CD1c-positive myeloid dendritic cell (primary cell): Measurements from ENCODE around the gene NRXN3.

Experiments
- DNase-seq: peaks from one replicate; pipeline ENCODE4 v3.0.0-alpha.2; 2016; ENCODE audit errors: extremely low spot score

NRXN3 gene

DNA sequence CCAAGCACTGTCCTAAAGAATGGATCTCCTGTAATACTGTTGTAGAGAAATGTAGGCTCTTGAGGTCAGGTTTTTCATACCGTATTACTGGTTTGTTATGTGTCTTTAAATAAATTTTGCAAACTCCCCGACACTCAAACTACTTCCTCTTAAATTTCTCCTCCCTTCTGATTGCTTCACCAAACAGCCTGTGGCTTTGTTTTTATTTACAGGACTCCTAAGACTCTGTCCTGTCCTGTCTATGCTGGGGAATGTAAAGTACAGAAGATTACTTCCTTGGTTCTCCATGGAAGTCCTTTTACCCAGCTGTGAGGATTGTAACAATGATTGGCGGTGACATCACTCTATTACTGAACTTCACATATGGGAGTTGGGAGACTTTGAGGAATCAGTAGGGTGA, 1167.6 kb downstream of the NRXN3 start:
- DNase-seq = no peak

DNA sequence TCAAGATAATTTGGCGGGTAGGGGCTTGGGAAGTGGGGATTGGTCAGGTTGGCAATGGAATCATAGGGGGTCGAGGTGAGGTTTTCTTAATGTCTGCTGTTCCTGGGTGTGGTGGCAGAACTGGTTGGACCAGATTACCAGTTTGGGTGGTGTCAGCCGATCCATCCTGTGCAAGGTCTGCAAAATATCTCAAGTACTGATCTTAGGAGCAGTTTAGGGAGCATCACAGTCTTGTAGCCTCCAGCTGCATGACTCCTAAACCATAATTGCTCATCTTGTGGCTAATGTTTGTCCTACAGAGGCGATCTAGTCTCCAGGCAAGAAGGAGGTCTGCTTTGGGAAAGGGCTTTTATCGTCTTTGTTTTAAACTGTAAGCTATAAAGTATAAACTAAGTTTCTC, 1172.8 kb downstream of the NRXN3 start:
- DNase-seq = no peak

DNA sequence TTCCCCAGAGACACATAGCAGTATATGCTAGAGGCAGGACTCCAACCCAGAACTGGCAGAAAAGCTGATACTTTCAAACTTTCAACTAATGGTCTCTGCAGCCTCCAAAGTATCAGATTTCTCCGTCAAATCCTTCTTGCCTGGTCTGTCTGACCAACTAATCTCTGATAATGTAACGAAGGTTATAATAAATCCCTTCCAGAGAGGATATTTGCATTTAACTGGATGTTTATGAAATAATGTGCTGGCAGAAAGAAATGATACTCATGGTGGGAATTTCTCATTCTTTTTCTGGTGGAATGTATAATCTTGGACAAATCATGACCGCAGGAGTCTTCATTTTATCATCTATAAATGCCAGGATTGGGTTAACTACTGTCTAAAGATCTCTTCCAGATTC, 1180.8 kb downstream of the NRXN3 start:
- DNase-seq = no peak

- DNase-seq = no peak
These were observed 1182.0 kb downstream of the NRXN3 start for GRCh38 chr14:79352076-79352630.

DNA sequence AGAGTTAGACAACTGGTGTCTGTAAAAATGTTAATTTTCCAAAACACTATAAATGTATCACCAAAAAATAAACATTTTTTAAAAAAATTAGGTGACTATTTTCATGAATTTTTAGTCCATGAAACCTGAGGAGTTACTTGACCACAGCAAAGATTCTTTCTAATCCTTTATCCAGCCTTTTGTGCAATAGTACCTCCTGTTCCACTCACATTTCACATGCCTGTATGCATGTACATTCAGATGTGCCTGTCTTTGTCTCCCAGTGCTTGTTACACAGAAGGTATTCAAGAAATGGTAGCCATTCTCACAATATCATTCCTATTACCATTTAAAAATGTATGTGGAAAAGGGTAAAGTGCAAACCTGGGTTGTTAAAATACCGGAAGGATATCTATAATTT, 1184.2 kb downstream of the NRXN3 start:
- no peak for DNase-seq

- DNase-seq = no peak
These were observed 1185.9 kb downstream of the NRXN3 start for GRCh38 chr14:79356040-79356439.

- no peak for DNase-seq
These were observed 1187.1 kb downstream of the NRXN3 start for GRCh38 chr14:79357307-79357706.

DNA sequence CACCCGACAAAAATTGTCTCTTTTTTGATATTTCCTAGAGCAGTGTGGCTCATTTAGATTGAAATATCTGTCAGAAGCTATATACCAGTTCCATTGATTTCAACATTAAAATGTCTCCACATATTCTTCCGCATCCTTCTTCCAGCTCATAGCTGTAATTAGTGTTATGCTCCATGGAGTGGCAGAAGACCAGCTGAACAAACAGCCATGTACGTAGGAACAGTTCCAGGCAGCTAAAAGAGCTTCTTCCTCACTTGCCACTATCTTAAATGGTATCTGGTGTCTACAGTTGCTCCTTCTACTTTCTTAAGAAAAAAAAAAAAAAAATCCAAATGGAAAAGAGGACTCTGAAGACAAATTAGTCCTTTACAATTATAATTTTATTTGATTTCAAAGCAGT, 1193.1 kb downstream of the NRXN3 start:
- DNase-seq = no peak

DNA sequence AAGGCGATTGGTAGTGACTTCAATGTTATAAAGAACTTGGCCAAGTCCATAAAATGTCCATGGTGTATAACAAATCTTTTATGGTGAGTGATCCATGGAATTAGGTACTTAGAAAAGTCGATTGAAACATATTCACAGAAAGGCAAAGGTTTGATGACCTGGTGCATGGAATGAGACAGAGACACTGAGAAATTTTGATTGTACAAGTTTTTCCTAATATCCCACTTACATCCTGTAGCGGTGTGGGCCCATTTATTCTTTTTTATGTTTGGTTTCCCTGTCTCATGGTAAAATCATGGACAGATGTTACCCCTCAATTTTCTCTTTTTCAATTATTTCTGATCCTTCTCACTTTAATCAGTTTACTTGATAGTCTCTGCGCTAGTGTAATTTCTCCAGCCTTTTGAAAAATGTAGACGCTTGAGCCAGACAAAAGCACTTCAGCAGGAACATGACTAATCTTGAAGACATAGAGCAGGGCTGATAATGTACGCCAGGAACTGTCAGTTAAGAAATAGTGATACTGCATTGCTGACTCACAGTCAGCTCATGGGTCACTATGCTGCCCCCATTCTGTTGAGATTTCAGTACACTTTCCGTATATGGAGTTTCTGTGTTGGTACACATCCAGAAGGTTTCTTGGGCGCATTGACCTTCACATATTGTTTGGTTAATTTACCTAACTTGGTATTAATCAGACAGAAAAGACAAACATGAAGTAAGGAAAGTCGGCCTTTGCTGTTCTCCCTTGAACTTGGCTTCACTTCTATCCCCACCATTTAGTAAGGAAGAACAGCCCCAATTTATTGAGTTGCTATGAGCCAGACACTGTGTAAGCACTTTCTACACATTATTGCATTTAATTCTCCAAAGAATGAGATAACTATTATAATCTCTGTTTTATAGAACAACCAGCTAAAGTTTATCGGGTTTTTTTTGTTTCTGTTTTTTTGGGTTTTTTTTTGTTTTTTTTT, 1199.5 kb downstream of the NRXN3 start:
- DNase-seq = no peak

DNA sequence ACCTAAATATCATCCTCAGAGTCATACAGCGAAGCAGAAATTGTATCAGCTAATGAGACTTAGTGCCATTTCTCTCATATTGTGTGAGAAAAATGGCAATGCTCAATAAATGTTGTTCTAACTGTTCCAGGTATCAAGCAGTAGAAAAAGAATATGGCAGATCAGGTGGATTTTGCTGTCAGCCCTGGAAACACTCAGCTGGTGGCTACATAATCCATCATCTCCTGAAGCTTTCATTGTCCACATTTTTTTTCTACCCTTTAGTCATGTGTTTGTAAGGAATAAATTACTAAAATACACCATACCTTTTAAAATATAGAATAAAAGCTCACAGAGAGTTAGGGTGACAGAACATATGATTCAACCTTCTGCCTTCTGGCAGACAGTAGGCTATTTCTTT, 1200.8 kb downstream of the NRXN3 start:
- DNase-seq = no peak

- DNase-seq = no peak
These were observed 1203.3 kb downstream of the NRXN3 start for GRCh38 chr14:79373451-79373850.

- DNase-seq = no peak
These were observed 1205.2 kb downstream of the NRXN3 start for GRCh38 chr14:79375356-79375755.

DNA sequence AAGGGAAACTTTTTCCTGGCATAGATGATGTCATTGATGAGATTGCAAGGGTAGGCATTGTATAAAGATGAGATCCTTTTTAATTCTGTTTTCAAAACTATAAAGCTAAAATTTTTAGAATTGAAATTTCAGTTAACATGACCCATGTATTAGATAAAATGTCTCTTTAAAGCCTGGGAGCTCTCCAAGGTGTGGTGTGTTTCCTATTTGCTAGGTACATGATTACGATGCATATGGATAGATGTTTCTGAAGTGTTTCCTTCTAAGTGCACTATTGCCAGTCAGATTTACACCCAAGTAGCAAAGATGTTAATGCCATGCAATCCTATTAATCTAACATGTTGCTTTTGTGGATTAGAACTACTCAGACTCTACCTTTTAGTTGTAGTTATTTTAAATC, 1206.4 kb downstream of the NRXN3 start:
- no peak for DNase-seq

- no peak for DNase-seq
These were observed 1207.8 kb downstream of the NRXN3 start for GRCh38 chr14:79378020-79378419.

- DNase-seq = no peak
These were observed 1209.1 kb downstream of the NRXN3 start for GRCh38 chr14:79379266-79379665.

DNA sequence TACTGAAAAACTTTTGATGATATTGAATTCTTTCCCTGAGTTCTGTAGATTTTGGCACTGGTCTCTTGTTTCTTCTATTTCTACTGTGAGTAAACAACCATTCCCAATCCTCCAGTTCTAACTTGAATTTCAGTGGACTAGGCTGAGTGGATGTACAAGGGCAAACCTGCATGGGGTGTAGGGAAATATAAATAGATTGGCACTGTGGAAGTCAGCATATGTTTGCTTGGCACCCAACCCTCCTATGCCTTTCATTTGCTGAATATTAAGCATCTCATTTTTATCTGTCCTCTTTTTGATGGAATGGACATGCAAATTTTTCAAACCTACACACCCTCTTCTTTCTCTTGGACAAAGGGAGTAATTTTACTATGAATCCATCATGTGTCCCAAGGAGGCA, 1212.9 kb downstream of the NRXN3 start:
- DNase-seq = no peak

- DNase-seq = no peak
These were observed 1213.3 kb downstream of the NRXN3 start for GRCh38 chr14:79383475-79383874.

- DNase-seq = no peak
These were observed 1224.9 kb downstream of the NRXN3 start for GRCh38 chr14:79395061-79395460.

DNA sequence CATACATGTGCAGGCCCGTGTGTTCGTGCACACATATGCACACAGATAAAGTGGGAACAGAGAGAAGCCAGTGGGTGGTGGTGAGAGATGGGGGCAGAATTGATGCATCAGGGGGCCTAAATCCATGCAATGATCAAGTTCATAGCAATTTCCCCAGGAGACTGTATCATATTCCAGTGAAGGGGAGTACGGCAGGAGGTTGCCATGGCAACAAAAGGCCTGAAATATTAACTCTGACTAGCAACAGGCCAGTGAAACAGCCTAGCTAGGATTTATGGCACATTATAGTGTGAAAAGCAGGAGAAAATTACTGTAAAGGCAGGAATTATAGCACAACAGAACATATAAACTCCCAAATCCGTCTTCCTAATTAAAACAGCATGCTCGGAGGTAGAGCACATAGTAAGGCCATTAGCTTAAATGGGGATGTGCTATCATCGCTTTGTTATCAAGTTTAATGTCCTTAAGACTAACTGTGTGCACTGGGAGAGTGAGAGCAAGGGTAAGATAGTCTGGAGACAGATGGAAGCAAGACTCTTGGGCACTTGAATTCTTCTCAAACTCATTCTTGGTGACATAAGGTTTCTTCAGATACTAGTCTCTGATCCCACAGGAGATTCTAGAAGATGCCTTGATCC, 1234.8 kb downstream of the NRXN3 start:
- DNase-seq = no peak

- no peak for DNase-seq
These were observed 1235.3 kb downstream of the NRXN3 start for GRCh38 chr14:79405512-79405910.

DNA sequence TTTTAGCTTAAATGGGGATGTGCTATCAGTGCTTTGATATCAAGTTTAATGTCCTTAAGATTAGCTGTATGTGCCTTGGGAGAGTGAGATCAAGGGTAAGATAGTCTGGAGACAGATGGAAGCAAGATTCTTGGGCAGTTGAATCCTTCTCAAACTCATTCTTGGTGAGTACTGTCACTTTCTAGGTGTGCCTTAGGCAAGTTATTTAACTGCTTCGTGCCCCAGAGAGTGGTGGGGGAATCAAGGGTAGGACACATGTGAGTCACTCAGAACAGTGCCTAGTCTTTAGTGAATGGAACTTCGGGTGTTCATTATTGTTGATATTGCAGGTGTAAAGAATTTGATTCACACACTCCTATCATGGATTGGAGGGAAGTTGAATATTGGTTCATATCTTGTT, 1237.4 kb downstream of the NRXN3 start:
- no peak for DNase-seq

- no peak for DNase-seq
These were observed 1238.5 kb downstream of the NRXN3 start for GRCh38 chr14:79408696-79409095.
